Measurements from ENCODE around the gene L1TD1.

- TF ChIP-seq CTCF (IDR thresholded peaks at IDR 0.05) (no peak), EZH2 (IDR thresholded peaks at IDR 0.05; ENCODE audit: borderline replicate concordance, insufficient read depth, low read depth, low read length, poor library complexity, severe bottlenecking) (no peak)
Measured at GRCh38 chr1:62247391-62248168, 52.9 kb downstream of the L1TD1 start.

All from B cell (primary cell).